Putamen (tissue), 1 donor: Measurements from ENCODE around the gene HCFC1R1.
"Not testable (repeated sequence)": the region's sequence is repeated elsewhere in the genome, so short reads cannot be mapped to it uniquely, and the experiment has no call there.

ENCODE experiments used
- DNase-seq: peaks from one replicate; pipeline ENCODE4 v3.0.0-alpha.2; 2016; ENCODE audit warnings: low spot score

HCFC1R1 gene

GRCh38 chr16:3023669-3024478, at the start of gene HCFC1R1, which contains the start of gene THOC6:
Gene HCFC1R1, minus strand, starts transcription at chr16:3023942. Its CDS starts 1 bp downstream, at chr16:3023941.
Gene THOC6, plus strand, starts transcription at chr16:3024035. Its CDS starts 292 bp downstream, at chr16:3024327.
- peak; percentile 97 for DNase-seq

GRCh38 chr16:3073448-3073847, 49.7 kb upstream of the HCFC1R1 start:
- no peak for DNase-seq

- not testable (repeated sequence) for DNase-seq
Observed at GRCh38 chr16:3072576-3073263, 49.0 kb upstream of the HCFC1R1 start.

GRCh38 chr16:3072148-3072547, 48.4 kb upstream of the HCFC1R1 start:
- not testable (repeated sequence) for DNase-seq

- DNase-seq = no peak
Observed at GRCh38 chr16:3071655-3072054, 47.9 kb upstream of the HCFC1R1 start.

GRCh38 chr16:3070608-3071111, 46.9 kb upstream of the HCFC1R1 start:
- DNase-seq = no peak

- not testable (repeated sequence) for DNase-seq
Observed at GRCh38 chr16:3069146-3069545, 45.4 kb upstream of the HCFC1R1 start.

GRCh38 chr16:3068487-3068886, 44.7 kb upstream of the HCFC1R1 start:
- DNase-seq = no peak

- no peak for DNase-seq
Observed at GRCh38 chr16:3066440-3066748, 42.7 kb upstream of the HCFC1R1 start.

- no peak for DNase-seq
Observed at GRCh38 chr16:3065742-3066439, 42.1 kb upstream of the HCFC1R1 start.

- no peak for DNase-seq
Observed at GRCh38 chr16:3065069-3065741, 41.5 kb upstream of the HCFC1R1 start, which contains the start of gene IL32. Gene IL32, plus strand, starts transcription at chr16:3065640. Its CDS starts 172 bp downstream, at chr16:3065812.

- DNase-seq = no peak
Observed at GRCh38 chr16:3063625-3064386, 40.1 kb upstream of the HCFC1R1 start.

- no peak for DNase-seq
Observed at GRCh38 chr16:3062553-3062952, 38.8 kb upstream of the HCFC1R1 start.

- no peak for DNase-seq
Observed at GRCh38 chr16:3060339-3061127, 36.8 kb upstream of the HCFC1R1 start.

GRCh38 chr16:3059723-3060242, 36.0 kb upstream of the HCFC1R1 start:
- DNase-seq = no peak

- peak; percentile 76 for DNase-seq
Observed at GRCh38 chr16:3059041-3059722, 35.4 kb upstream of the HCFC1R1 start.

GRCh38 chr16:3058139-3059030, 34.6 kb upstream of the HCFC1R1 start:
- peak; percentile 32 for DNase-seq
